Liver (tissue), 3 donors: ENCODE measurements around the gene SLIRP.

ENCODE experiments used
- ATF3 ChIP-seq: IDR thresholded peaks from 2 replicates; pipeline ENCODE4 v1.6.1; 2016; ENCODE audit warnings: antibody characterized with exemption
- CTCF ChIP-seq: fragments of 150-350 bp; IDR thresholded peaks from 2 replicates; pipeline ENCODE4 v1.5.1; 2017; ENCODE audit warnings: improper control_type of control experiment, low read depth, low read length; ENCODE audit not compliant: missing input control
- GABPA ChIP-seq, 2 donors: IDR thresholded peaks in 1 of 2; conservative IDR thresholded peaks in 1 of 2; 2 replicates each; pipeline ENCODE4 v1.6.1; 2016; ENCODE audit warnings: antibody characterized with exemption in 2 of 2, mild to moderate bottlenecking in 1 of 2, moderate library complexity in 1 of 2
- JUND ChIP-seq, 2 donors: IDR thresholded peaks; 2 replicates each; pipeline ENCODE4 v1.6.1; 2016; ENCODE audit warnings: antibody characterized with exemption in 2 of 2
- MAX ChIP-seq: IDR thresholded peaks from 2 replicates; pipeline ENCODE4 v1.6.1; 2016; ENCODE audit warnings: antibody characterized with exemption
- TAF1 ChIP-seq: conservative IDR thresholded peaks from 2 replicates; pipeline ENCODE4 v1.6.1; 2016; ENCODE audit warnings: antibody characterized with exemption, mild to moderate bottlenecking
- YY1 ChIP-seq: IDR thresholded peaks from 2 replicates; pipeline ENCODE4 v1.6.1; 2016; ENCODE audit warnings: antibody characterized with exemption, mild to moderate bottlenecking
- donor health status: healthy.
- donor health status: healthy.

GRCh38 chr14:77746064-77746702, 38.3 kb downstream of the SLIRP start:
- no peak for TF ChIP-seq CTCF
- no peak for TF ChIP-seq ATF3
- TF ChIP-seq GABPA (IDR thresholded peaks at IDR 0.05 in 1 of 2, conservative IDR thresholded peaks at IDR 0.05 in 1 of 2) = no peak
- no peak for TF ChIP-seq YY1
- no peak for TF ChIP-seq TAF1
- no peak for TF ChIP-seq JUND (IDR thresholded peaks at IDR 0.05)
- TF ChIP-seq MAX = no peak
